Stimulated activated CD8-positive, alpha-beta memory T cell treated with anti-CD3 and anti-CD28 coated beads, Interleukin-4, amount 100 ng/mL, for 48 hours (primary cell): Measurements from ENCODE around the gene PDE4D.
"Not testable (repeated sequence)": the region's sequence is repeated elsewhere in the genome, so short reads cannot be mapped to it uniquely, and the experiment has no call there.

ENCODE experiments used
- DNase-seq: peaks from one replicate; pipeline ENCODE4 v3.0.0-alpha.2; 2020

PDE4D gene

GRCh38 chr5:59394956-59395355 lies 498.6 kb downstream of the PDE4D start:
- not testable (repeated sequence) for DNase-seq

DNA sequence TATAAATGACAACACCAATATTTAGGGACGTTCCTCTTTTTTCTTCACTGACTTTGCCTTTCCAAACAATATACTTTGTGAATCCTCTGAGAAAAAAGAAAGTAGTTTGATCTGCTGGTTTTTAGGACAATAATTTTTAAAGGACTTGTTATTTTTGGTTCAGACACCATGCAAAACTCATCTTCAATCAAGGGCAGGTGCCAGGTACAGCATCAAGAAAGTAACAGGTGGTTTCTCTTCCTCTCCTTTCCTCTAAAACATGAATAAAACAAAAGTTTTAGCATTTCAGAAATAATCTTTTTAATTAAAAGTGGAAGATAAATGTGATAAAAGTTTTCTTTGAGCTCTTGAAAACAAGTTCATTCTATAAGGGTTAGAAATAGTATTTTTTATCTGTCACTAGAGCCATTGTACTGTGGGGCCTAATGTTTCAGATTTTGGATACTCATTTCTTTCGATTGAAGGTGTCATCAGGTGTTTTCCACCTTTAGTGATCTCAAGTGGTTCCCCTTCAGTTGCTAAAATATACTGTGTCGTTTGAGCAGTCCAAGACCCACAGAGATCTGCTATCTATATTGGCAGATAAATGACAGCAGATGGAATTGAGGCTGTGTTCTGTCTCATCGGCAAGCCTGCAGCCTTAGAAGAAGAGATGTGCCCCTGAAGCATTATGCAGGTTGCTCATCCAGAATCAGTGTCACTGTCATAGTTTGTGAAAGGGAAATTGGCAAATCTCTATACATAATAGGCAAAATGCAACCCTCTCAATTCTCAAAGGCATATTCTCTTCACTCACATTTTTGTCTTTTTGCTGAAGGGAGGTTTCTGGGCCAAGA lies 499.7 kb downstream of the PDE4D start:
- DNase-seq: no peak

GRCh38 chr5:59391576-59391975 lies 501.9 kb downstream of the PDE4D start:
- DNase-seq: no peak

GRCh38 chr5:59390989-59391388 lies 502.5 kb downstream of the PDE4D start:
- DNase-seq: no peak

DNA sequence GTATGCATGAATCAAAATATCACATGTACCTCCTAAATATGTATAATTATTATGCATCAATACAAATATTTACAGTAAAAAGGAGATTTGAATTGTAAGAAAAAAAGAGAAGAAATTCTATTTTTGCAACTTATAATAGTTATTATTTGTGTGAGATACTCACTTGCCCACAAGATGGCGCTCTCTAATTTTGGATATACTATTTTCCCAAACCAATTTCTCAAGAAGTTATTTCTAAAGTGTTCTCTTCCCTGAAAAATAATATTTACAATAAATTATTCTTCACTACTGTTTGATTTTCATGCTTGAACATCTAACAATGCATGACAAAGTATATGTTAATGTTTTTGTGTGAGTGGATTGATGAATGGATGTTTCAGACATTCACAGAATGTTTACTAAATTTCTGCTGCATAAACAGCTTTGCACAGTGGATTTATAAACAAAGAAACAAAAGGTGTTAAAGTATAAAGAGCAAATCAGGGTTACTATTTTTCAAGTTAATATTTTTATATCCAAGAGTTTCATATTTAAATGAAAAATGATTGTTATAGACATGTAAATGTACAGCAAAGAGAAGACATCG lies 503.4 kb downstream of the PDE4D start:
- no peak for DNase-seq

DNA sequence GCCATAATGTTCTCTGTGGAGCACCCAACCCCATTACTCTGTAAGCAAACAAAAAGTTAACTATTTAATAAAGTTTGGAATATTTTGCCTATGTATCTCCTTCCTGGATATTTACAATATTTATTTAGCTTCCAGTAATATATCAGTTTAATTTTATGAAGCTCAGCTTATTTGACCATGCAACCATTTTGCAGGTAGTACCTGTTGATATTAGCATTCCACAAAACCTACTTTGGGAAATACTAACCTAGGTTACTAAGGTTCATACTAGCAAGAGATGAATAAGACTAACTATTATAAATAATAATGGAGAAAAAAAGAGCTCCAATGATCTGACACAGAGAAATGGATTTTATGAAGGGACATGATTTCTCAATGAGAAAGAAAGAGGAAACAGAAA lies 506.4 kb downstream of the PDE4D start:
- DNase-seq: no peak

DNA sequence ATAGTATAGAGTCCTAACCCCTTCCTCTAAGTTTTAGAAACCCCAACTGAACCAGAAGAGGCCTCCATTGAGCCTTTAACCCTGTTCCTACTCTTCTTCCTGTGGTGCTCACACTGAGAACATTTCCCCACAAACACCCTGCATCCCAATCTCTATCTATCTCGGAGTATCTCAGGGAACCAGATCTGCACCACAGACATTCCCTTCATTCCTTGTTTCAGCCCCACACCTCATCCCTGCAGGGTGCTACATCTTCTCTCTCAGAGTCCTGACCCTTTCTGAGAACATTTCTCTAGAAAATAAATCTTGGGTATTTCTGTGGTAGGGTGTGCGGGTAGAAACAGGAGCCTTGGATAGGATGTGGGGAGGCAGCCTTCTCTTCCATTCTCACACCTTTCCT lies 507.8 kb downstream of the PDE4D start:
- DNase-seq: no peak

GRCh38 chr5:59380350-59380951 lies 513.1 kb downstream of the PDE4D start:
- DNase-seq: no peak

DNA sequence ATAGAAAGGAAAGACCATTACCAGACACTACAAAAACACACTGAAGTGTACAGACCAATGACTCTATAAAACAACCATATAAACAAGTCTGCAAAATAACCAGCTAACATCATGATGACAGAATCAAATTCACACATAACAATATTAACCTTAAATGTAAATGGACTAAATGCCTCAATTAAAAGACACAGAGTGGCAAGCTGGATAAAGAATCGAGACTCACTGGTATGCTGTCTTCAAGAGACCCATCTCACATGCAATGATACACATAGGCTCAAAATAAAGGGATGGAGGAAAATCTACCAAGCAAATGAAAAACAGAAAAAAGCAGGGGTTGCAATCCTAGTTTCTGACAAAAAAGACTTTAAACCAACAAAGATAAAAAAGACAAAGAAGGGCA lies 519.5 kb downstream of the PDE4D start:
- not testable (repeated sequence) for DNase-seq

DNA sequence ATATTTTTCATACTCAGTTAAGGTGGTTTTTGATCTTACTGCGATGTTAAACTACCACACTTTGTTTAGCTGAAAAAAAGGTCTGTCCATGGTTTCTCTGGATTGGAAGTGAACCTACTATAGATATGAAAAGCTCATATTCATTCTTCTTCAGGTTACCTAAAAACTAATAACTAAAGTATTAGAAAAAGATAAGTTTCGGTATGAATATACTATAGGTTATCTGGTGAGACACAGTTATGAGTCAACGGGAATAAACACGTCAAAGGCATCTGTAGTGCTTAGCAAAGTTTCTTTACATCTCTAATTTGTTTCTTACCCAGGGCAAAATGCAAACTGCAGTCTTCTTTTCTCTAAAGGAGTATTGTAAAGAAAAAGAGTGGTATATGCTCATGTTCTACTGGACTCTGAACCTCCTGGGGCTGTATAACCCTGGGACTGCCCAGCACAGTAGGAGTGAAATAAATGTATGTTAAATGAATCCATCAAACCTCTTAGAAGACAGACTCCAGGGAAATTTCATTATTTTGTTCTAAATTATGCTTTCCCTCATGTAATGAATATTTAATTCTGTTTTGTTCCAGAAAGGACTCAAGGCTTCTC lies 521.9 kb downstream of the PDE4D start:
- no peak for DNase-seq

DNA sequence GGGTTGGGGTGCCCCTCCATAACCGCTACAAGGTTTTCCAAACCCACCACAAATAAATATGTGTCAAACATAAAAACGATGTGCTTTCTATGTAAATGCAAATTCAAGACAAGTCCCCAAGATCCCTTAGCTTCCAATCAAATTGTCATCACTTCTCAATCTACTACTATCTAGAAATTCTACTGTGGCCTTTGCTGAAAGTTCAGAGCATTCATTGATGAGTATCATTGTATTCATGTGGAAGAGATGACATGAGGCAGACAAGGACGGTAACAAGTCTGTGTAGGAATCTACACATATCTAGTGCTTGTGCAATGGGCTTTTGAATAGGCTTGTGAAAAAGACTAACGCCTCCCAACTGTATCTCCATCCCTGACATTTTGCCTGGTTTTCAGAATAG lies 524.6 kb downstream of the PDE4D start:
- no peak for DNase-seq

- peak; percentile 63 for DNase-seq
These were observed 525.6 kb downstream of the PDE4D start for GRCh38 chr5:59367791-59368394.

GRCh38 chr5:59366784-59367183 lies 526.7 kb downstream of the PDE4D start:
- DNase-seq: no peak

GRCh38 chr5:59362438-59362837 lies 531.1 kb downstream of the PDE4D start:
- DNase-seq: no peak

DNA sequence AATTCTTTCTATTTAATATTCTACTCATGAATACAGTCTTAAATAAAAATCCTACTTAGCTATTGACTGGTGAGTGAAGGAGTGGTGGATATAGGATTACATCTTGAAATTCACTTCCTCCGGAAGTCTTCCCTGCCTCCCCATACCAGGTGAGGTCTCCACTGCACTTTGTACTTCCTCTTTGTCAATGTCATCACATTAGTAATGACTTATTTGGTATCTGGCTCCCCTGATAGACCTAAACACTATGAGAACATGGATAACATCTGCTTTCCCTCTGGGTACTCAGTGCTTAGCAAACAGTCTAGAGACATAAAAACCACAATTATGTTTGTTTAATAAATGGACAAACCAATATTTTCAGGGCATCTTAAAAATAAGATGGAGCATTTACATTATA lies 532.1 kb downstream of the PDE4D start:
- no peak for DNase-seq

GRCh38 chr5:59360130-59360555 lies 533.4 kb downstream of the PDE4D start:
- no peak for DNase-seq

DNA sequence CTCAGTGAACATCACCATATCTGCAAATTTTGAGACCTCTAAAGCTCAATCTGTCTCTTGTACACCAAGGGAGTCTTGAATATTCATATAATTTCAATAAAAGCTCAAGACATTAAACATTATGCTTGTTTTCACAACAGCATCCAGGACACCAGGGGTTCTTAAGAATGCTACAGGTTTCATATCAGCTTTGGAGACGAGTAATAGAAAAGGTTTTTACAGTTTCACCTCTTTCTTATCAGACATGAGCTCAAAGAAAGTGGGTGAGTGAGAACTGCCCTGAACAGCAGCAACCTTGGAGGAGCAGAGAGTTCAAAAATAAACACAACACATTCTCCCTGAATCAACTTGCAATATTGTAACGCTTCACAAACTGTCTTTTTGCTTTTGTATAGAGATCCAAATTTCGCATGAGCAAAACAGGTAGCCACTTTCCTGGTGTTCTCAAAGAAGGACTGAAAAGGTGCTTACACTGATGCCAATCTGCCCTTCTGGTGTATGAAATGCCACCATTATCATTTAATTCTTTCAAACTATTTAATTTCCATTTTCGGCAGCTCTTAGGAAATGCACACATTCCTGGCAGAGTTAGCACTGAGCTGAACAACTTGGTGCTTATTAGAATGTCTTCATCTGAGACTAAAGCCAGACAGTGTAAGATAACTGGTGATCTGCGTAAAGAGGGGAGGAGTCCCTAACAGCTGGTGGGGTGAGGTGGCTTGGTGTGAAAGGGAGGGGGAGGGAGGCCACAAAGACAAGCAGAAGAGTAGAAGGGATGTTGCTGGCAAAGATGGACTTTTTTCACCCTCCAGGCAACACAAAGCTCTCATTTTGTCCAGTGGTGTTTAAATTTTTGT lies 535.3 kb downstream of the PDE4D start:
- no peak for DNase-seq

DNA sequence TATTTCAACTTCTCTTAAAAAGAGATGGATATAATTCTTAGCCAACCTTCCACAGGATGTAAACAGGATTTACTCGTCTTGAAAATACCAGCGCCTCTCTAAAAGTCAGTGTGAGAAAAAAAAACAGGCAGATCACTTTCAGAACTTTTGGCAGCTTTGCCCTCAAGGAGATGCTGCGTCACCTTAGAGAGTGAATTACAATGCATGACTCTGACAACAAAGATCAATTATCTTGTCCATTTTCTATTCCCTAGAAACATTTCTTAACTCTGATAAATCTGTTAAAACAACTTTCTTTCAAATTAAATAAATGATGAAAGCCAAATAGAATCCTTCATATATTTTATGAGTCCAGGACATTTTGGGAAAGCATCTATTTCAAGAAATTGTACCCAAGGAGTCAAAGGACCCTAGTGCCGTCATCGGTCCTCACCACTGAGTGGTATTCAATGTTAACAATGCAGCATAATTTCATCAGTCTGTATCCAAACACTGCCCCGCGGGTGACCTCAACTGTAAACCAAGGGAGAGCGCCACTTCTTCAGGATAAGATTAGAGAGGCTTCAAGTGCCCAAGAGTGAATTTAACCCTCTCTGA lies 536.0 kb downstream of the PDE4D start:
- no peak for DNase-seq

GRCh38 chr5:59356813-59357380 lies 536.6 kb downstream of the PDE4D start:
- no peak for DNase-seq

- no peak for DNase-seq
These were observed 538.7 kb downstream of the PDE4D start for GRCh38 chr5:59354811-59355210.

DNA sequence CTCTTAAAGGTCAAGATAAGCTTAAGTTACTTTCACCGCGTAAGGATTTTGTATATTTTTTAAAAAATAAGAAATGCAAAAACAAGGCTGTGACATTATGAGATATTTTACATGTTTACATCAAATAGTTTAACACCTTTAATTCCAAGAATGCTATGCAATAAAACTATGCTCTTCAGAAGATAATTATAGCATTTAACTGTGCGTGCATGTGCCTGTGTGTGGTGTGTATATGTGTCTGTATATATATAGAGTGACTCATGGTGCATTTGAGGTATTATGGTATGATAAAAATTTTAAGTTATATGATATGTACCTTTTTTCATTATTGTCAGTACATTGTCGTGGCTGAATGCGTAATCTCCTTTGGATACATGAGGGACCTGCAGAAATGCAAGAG lies 539.3 kb downstream of the PDE4D start:
- no peak for DNase-seq
